ENCODE measurements around the gene EHMT1.

- TF ChIP-seq CTCF (IDR thresholded peaks at IDR 0.05) (no peak), POLR2A (IDR thresholded peaks at IDR 0.05) (no peak)
These were observed 215.2 kb downstream of the EHMT1 start for GRCh38 chr9:137833721-137834613.

Measured in Peyer's patch (tissue), 4 donors.